Measurements from ENCODE around the gene DGUOK.
"Not testable (repeated sequence)": the region's sequence is repeated elsewhere in the genome, so short reads cannot be mapped to it uniquely, and the experiment has no call there.

The DGUOK gene

GRCh38 chr2:73926493-73927327 lies at the start of gene DGUOK:
TSS of gene DGUOK (plus strand) at chr2:73926880. CDS start at chr2:73926911, 31 bp downstream.
- in situ Hi-C loops (cut with MboI; ENCODE audit: low pct_unique_long_range_greater_than_20kb, low sequenced_read_pairs, unreplicated experiment), result no loop called here
- DNase-seq (ENCODE audit: low spot score), result peak; percentile 92
- TF ChIP-seq, protein P1, sequence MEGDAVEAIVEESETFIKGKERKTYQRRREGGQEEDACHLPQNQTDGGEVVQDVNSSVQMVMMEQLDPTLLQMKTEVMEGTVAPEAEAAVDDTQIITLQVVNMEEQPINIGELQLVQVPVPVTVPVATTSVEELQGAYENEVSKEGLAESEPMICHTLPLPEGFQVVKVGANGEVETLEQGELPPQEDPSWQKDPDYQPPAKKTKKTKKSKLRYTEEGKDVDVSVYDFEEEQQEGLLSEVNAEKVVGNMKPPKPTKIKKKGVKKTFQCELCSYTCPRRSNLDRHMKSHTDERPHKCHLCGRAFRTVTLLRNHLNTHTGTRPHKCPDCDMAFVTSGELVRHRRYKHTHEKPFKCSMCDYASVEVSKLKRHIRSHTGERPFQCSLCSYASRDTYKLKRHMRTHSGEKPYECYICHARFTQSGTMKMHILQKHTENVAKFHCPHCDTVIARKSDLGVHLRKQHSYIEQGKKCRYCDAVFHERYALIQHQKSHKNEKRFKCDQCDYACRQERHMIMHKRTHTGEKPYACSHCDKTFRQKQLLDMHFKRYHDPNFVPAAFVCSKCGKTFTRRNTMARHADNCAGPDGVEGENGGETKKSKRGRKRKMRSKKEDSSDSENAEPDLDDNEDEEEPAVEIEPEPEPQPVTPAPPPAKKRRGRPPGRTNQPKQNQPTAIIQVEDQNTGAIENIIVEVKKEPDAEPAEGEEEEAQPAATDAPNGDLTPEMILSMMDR (IDR thresholded peaks at IDR 0.05; ENCODE audit: extremely low read depth, insufficient read depth, missing control alignments), result no peak

DNA sequence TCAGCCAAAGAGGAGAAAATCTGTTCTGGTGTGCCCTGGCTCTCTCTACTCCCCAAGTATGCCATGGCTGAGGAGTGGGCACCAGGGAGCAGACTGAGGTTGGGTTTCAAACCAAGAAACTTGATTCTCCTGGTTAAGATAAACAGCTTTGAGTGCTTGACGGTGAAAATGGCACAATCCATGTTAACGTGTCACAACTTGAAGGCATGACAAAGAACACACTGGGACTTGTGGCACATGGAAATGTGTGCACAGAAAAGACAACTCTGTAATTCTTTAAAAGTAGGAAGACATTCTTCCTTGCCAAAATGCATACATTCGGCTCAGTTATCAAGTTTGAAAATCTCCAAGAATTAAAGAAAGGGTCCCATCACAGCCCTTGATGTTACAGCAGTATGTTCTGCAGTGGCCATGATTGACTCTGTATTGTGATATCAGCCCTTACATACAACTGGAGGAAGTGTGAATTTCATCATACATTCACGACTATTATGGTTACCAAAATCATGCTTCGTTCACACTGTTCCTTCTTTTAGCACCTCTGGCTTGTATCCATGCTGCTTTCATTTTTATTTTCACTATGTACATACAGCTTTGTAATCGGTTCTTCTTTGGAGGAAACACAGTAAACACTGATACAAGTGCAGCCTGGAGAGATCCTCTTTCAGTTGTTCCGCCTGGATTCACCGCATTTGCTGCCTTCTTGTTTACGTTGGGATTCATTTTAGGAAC lies 49.4 kb upstream of the DGUOK start:
- TF ChIP-seq, protein P1 (IDR thresholded peaks at IDR 0.05; ENCODE audit: extremely low read depth, insufficient read depth, missing control alignments), result no peak
- DNase-seq (ENCODE audit: low spot score), result no peak
- in situ Hi-C loops (cut with MboI; ENCODE audit: low pct_unique_long_range_greater_than_20kb, low sequenced_read_pairs, unreplicated experiment), result no loop called here

DNA sequence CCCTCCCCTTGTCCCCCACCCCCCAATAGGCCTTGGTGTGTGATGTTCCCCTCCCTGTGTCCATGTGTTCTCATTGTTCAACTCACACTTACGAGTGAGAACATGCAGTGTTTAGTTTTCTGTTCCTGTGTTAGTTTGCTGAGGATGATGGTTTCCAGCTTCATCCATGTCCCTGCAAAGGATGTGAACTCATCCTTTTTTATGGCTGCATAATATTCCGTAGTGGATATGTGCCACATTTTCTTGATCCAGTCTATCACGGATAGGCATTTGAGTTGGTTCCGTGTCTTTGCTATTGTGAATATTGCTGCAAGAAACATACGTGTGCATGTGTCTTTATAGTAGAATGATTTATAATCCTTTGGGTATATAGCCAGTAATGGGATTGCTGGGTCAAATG lies 48.7 kb upstream of the DGUOK start:
- in situ Hi-C loops (cut with MboI; ENCODE audit: low pct_unique_long_range_greater_than_20kb, low sequenced_read_pairs, unreplicated experiment); DNase-seq (ENCODE audit: low spot score): not testable (repeated sequence)

DNA sequence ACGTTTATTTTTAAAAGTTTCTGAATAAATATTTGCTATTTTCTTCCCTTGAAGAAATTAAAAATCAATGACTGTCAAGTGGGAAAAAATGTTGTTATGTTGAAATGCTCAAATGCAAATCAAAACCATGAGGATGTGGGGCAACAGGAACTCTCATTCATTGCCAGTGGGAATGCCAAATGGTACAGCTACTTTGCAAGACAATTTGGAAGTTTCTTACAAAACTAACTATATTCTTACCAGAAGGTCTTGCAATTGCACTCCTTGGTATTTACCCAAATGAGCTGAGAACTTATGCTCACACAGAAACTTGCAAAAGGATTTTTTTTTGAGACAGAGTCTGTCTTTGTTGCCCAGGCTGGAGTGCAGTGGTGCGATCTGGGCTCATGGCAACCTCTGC lies 41.3 kb upstream of the DGUOK start:
- TF ChIP-seq, protein P1 (IDR thresholded peaks at IDR 0.05; ENCODE audit: extremely low read depth, insufficient read depth, missing control alignments), result no peak
- in situ Hi-C loops (cut with MboI; ENCODE audit: low pct_unique_long_range_greater_than_20kb, low sequenced_read_pairs, unreplicated experiment), result no loop called here
- no peak for DNase-seq (ENCODE audit: low spot score)

DNA sequence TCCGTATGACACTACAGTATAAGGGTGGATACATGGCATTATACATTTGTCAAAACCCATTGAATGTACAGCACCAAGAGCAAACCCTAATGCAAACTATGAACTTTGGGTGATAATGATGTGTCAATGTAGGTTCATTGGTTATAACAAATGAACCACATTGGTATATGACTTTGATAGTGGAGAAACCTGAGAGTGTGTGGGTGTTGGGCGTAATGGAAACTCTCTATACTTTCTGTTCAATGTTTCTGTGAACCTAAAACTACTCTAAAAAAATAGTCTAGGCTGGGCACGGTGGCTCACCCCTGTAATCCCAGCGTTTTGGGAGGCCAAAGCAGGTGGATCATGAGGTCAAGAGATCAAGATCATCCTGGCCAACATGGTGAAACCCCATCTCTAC lies 40.3 kb upstream of the DGUOK start:
- TF ChIP-seq, protein P1 (IDR thresholded peaks at IDR 0.05; ENCODE audit: extremely low read depth, insufficient read depth, missing control alignments), result no peak
- in situ Hi-C loops (cut with MboI; ENCODE audit: low pct_unique_long_range_greater_than_20kb, low sequenced_read_pairs, unreplicated experiment), result no loop called here
- no peak for DNase-seq (ENCODE audit: low spot score)

- DNase-seq (ENCODE audit: low spot score); in situ Hi-C loops (cut with MboI; ENCODE audit: low pct_unique_long_range_greater_than_20kb, low sequenced_read_pairs, unreplicated experiment): not testable (repeated sequence)
Measured at GRCh38 chr2:73887596-73888353, 38.9 kb upstream of the DGUOK start.

- in situ Hi-C loops (cut with MboI; ENCODE audit: low pct_unique_long_range_greater_than_20kb, low sequenced_read_pairs, unreplicated experiment), result no loop called here
- TF ChIP-seq, protein P1 (IDR thresholded peaks at IDR 0.05; ENCODE audit: extremely low read depth, insufficient read depth, missing control alignments), result no peak
- no peak for DNase-seq (ENCODE audit: low spot score)
Measured at GRCh38 chr2:73888388-73888787, 38.3 kb upstream of the DGUOK start.

All from GM13977 (cell line).